NCI-H82 treated with DMSO at 0.1 percent for 48 hours (cell line): Measurements from ENCODE around the gene SERPINI2.
"Not testable (repeated sequence)": the region's sequence is repeated elsewhere in the genome, so short reads cannot be mapped to it uniquely, and the experiment has no call there.

ENCODE experiments used
- DNase-seq: peaks from one replicate; lab custom pipeline; 2025; ENCODE audit not compliant: unreplicated experiment; lab: John Stamatoyannopoulos, UW

Gene SERPINI2

DNA sequence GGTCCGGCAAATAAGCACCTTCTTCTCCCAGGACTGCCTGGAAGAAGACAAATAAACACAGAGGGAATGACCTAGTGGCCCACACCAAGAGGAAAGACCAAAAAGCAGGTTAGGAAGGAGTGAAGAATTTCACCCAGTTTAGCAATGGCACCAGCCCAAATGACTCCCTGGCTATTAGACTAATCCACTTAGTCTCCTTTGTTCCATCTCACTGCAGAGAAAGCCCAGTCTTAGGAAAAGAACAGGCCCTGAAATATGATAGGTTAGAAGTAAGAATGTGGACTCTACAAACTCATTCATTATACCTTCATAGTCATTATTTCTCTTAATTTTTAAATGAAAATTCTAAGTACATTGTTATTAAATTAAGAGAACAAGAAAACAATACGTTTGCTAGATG lies 23.2 kb downstream of the SERPINI2 start:
- DNase-seq: peak; percentile 91

DNA sequence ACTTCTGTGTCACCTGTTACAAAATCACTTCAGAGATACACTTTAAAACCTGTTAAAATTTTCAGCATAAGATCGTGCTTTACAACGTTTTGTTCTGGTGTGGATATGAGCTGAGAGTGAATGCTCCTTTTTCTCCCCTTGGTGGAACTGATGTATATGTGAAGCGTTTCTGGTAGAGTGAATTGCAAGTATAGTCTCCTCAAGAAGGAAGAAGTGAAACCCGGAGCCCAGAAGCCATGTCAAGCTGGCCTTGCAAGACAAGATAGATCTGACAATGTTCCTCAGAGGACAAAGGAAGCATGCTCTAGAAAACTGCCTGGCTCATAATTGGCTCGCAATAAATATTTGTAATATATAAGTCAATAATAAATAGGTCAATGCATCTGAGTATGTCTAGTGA lies 23.6 kb downstream of the SERPINI2 start:
- DNase-seq: no peak

DNA sequence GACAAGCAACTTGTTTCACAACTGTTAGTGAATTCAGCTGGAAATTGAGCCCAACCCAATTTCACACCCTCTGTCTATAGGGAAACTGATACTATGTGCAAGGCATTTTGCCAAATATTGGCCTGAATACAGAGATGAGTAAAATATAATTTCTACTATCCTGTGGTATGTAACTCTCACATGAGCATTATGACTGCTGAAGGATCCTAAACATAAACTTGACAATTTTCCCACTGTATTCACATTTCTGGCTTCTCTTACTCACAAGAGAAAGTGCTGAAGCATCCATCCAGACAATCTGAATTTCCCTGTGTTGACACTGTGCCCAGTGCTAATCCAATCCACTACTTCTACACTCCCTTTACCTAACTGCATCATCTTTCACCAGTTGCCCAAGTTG lies 28.4 kb downstream of the SERPINI2 start:
- no peak for DNase-seq

DNA sequence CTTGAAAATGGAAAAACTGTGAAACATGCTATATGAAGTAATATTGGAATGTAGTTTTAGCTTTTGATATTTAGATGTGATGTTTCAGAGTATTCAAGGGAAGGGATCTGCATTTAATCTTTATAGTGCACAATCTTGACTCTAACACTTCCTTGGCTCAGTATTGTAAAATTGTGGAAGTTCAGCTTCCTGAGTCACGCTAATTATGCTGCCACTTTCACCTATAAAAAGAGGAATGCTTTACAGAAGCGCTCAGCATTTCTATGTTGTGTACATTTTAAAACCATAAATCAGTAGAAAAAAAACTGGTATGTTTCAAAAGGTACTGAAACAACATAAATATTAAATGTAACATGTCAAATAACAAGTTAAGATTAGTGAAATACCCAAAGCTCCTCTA lies 32.6 kb downstream of the SERPINI2 start:
- no peak for DNase-seq

DNA sequence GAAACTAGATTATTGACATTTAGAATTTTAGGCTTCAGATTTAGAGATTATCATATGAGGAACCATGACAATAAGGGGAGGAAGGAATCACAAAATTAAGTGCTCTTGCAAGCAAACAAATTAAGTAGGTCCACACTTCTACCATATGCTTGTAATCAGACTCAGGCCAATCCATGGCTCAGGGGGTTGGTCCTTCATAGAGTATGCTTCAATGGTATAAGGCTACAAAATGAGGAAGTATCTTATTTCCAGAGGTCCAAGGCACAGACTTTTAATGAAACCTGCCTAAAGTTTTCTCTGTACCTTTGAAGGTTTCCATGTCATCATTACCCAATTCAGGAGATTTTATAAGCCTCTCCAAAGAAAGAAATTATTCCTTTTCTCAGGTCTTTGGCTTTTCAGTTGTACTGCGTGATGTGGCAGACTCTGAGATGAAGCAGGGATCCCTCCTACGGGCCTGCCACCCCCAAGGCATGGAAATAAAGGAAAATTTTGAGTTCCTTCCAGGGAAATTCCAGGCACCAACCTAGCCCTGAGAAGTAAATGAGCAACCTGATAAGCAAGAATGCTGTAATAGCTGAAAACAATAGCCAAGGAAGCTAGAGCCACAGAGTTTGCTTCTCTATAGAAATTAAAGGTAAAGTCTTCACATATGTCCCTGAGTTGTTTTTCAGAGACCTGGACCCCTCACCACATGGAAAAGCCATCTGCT lies 36.3 kb downstream of the SERPINI2 start:
- no peak for DNase-seq

DNA sequence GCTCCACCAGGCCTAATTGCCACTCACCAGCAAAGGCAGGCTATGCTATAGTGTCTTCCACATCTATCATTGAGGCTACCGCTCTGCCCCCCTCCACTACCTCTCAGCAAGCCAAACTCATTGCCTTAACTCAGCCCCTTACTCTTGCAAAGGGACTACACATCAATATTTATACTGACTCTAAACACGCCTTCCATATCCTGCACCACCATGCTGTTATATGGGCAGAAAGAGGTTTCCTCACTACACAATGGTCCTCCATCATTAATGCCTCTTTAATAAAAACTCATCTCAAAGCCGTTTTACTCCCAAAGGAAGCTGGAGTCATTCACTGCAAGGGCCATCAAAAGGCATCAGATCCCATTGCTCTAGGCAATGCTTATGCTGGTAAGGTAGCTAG lies 46.9 kb downstream of the SERPINI2 start:
- not testable (repeated sequence) for DNase-seq

GRCh38 chr3:167422396-167422795 lies 51.4 kb downstream of the SERPINI2 start:
- not testable (repeated sequence) for DNase-seq

DNA sequence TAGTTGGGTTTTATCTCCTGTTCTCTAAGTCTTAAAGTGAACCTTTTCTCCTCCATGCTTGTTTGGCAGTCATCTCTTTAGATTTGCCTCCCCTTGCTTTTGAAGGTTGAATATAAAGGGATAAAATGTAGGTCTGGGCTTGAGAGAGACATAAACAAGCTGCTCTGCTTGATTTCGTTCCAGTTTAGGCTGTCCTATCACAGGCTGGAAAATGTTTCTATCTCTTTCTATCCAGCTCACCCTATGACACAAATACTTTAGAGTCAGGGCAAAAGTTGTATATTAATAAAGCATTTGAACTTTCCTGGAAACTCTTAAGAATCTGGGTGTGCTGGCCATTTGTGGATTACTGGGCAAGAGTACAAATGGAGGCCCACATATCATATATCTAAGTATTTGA lies 64.2 kb downstream of the SERPINI2 start:
- no peak for DNase-seq

GRCh38 chr3:167406876-167407492 lies 66.9 kb downstream of the SERPINI2 start:
- peak; percentile 64 for DNase-seq

DNA sequence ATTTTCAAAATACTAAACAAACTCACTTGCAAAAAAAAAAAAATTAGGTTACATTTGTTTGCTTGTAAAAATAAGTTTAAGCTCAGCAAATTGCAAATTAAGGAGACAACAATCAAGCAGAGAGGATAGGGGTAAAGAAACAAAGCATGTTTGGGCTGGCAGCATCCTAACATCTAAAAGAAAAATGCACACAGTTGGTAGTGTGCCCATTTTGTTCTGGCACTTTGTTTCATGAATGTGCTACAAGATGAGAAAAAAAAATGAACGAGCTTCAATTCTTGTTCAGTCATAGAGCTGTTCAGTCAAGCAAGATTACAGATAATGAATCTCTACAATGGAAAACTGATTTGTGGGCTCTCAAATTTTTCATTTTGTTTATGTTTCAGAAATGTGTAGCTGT lies 76.0 kb downstream of the SERPINI2 start:
- no peak for DNase-seq

GRCh38 chr3:167396075-167396474 lies 77.8 kb downstream of the SERPINI2 start:
- DNase-seq: no peak

DNA sequence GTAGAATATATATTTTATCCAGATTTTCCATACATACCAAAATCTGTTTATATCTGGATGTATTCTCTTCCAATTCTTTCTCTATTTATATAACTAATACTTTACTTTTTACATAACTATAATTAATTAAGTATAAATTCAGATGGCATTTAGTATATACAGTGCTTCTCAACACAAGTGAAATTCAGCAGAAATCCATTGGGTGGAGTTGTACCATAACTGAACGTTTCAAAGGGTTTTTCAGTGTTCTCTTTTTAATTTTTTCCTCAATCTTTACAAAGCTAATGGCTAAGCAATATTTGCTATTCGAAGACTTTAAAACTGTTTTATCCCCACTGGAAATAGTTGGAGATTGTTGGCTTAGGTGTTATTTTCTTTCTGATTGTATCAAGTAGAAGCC lies 79.8 kb downstream of the SERPINI2 start:
- DNase-seq: no peak
